Caco-2 (cell line): ENCODE data around the gene GNPTAB. TPM values are rescaled to one million over a fixed set of nuclear protein-coding genes. Genes with fewer than 3 reads are reported as not detected.

Experiments used
- BruUV-seq: library from RNA; stranded (reverse); fragments of 400-500 nt; replicated peaks from 2 replicates; lab custom pipeline; 2021; lab: Mats Ljungman, UMichigan
- CTCF ChIA-PET: fragments of 300-600 bp; sonication (Branson Sonifier 250); formaldehyde crosslinking; loops from one replicate; lab custom pipeline; 2022; ENCODE audit warnings: antibody characterized with exemption; lab: Charles Lee
- POLR2A ChIA-PET: fragments of 300-600 bp; sonication (Branson Sonifier 250); formaldehyde crosslinking; loops from one replicate; lab custom pipeline; 2022; ENCODE audit warnings: antibody characterized with exemption; lab: Charles Lee
- DNase-seq, 2 experiments: peaks; one replicate each; pipeline versions ENCODE4 v3.0.0 to v3.0.0-alpha.2; 2020 to 2022
- H3K27me3 ChIP-seq: replicated peaks from 2 replicates; pipeline ENCODE4 v1.6.0; 2011; ENCODE audit warnings: low read length; ENCODE audit not compliant: control insufficient read depth, insufficient read depth
- H3K36me3 ChIP-seq: 2 replicates; pipeline ENCODE4 v1.5.1; 2011; ENCODE audit warnings: low read length; ENCODE audit not compliant: control insufficient read depth, insufficient read depth
- H3K4me1 ChIP-seq: fragments of 250-450 bp; sonication (Bioruptor Pico); 2 replicates; pipeline ENCODE4 v1.5.1; 2020; ENCODE audit warnings: mild to moderate bottlenecking
- H3K4me3 ChIP-seq: 2 replicates; pipeline ENCODE4 v1.5.1; 2011; ENCODE audit warnings: low read depth, mild to moderate bottlenecking, control low read depth, low read length
- H3K9me3 ChIP-seq: fragments of 250-450 bp; sonication (Bioruptor Pico); 2 replicates; pipeline ENCODE4 v1.5.1; 2020; ENCODE audit warnings: mild to moderate bottlenecking, moderate library complexity
- H3K27ac Mint-ChIP-seq: one replicate; pipeline ENCODE4 v1.8.0; 2022; ENCODE audit warnings: mixed read lengths; ENCODE audit not compliant: unreplicated experiment
- H3K27me3 Mint-ChIP-seq: one replicate; pipeline ENCODE4 v1.8.0; 2022; ENCODE audit warnings: mixed read lengths; ENCODE audit not compliant: insufficient read depth, unreplicated experiment
- H3K36me3 Mint-ChIP-seq: one replicate; pipeline ENCODE4 v1.8.0; 2022; ENCODE audit warnings: mild to moderate bottlenecking, mixed read lengths; ENCODE audit not compliant: insufficient read depth, unreplicated experiment
- H3K4me1 Mint-ChIP-seq: one replicate; pipeline ENCODE4 v1.8.0; 2022; ENCODE audit warnings: low read depth, mixed read lengths; ENCODE audit not compliant: unreplicated experiment
- H3K4me3 Mint-ChIP-seq: one replicate; pipeline ENCODE4 v1.8.0; 2022; ENCODE audit warnings: mild to moderate bottlenecking, moderate library complexity, mixed read lengths; ENCODE audit not compliant: unreplicated experiment
- H3K9me3 Mint-ChIP-seq: one replicate; pipeline ENCODE4 v1.8.0; 2022; ENCODE audit warnings: mixed read lengths; ENCODE audit not compliant: unreplicated experiment
- intact Hi-C: fragments of 100-400 bp; cut with micrococcal nuclease; formaldehyde crosslinking; loops from one replicate; pipeline ENCODE4 v1.10.0; 2022; ENCODE audit not compliant: unreplicated experiment
- total RNA-seq: library from RNA; stranded (reverse); gene quantifications from 2 replicates; pipeline ENCODE4 v1.2.3, GENCODE V29; 2022
- TF ChIP-seq, protein P1 (sequence below), 2 experiments: fragments of 200-600 bp in 1 of 2; IDR thresholded peaks; 1 replicate in 1 of 2; 2 replicates in 1 of 2; pipeline versions ENCODE4 v1.5.1 to v1.8.0; 2011 to 2022; ENCODE audit warnings: antibody characterized with exemption in 1 of 2, control low read depth in 1 of 2, inconsistent platforms in 1 of 2, low read depth in 1 of 2, low read length in 1 of 2, mild to moderate bottlenecking in 1 of 2, moderate library complexity in 1 of 2; ENCODE audit not compliant: insufficient read depth in 1 of 2, severe bottlenecking in 1 of 2, unreplicated experiment in 1 of 2

Gene GNPTAB
- total RNA-seq, 1 experiment from 2014 or later: 39.1 TPM

GRCh38 chr12:101750152-101750551 lies 80.6 kb downstream of the GNPTAB start:
- Mint-ChIP-seq H3K4me3 (no peak overlapping the region), H3K4me1 (no peaks in the 10 kb centered on the region), H3K9me3 (no peaks in the 10 kb centered on the region), H3K27me3 (no peaks in the 10 kb centered on the region), H3K27ac (no peak overlapping the region), H3K36me3 (peaks cover 37% of the 10 kb centered on the region)
- DNase-seq: no peak
- intact Hi-C loops: no loop called here
- TF ChIP-seq, protein P1, sequence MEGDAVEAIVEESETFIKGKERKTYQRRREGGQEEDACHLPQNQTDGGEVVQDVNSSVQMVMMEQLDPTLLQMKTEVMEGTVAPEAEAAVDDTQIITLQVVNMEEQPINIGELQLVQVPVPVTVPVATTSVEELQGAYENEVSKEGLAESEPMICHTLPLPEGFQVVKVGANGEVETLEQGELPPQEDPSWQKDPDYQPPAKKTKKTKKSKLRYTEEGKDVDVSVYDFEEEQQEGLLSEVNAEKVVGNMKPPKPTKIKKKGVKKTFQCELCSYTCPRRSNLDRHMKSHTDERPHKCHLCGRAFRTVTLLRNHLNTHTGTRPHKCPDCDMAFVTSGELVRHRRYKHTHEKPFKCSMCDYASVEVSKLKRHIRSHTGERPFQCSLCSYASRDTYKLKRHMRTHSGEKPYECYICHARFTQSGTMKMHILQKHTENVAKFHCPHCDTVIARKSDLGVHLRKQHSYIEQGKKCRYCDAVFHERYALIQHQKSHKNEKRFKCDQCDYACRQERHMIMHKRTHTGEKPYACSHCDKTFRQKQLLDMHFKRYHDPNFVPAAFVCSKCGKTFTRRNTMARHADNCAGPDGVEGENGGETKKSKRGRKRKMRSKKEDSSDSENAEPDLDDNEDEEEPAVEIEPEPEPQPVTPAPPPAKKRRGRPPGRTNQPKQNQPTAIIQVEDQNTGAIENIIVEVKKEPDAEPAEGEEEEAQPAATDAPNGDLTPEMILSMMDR (IDR thresholded peaks at IDR 0.05; ENCODE audit: insufficient read depth in 1 of 2, low read depth in 1 of 2, low read length in 1 of 2, severe bottlenecking in 1 of 2, unreplicated experiment in 1 of 2): no peak
- H3K4me1 ChIP-seq: no peaks in the 10 kb centered on the region
- POLR2A ChIA-PET: no interaction called here
- BruUV-seq: no TSS peak
- no peak overlapping the region for H3K4me3 ChIP-seq
- 0 out of 2 replicates have a peak, but pooled peaks cover under 1% of the 10 kb centered on the region for H3K9me3 ChIP-seq
- H3K36me3 ChIP-seq: peaks cover 1% of the 10 kb centered on the region; the same call in 1 of the 2 replicates
- no peaks in the 10 kb centered on the region for H3K27me3 ChIP-seq
- CTCF ChIA-PET: no interaction called here

- ChIA-PET CTCF (no interaction called here), POLR2A (no interaction called here)
- no peaks in the 10 kb centered on the region for H3K4me1 Mint-ChIP-seq
- H3K4me3 Mint-ChIP-seq: no peak overlapping the region
- H3K36me3 ChIP-seq: peaks cover 1% of the 10 kb centered on the region; the same call in 1 of the 2 replicates
- H3K36me3 Mint-ChIP-seq: peaks cover 38% of the 10 kb centered on the region
- H3K4me1 ChIP-seq: no peaks in the 10 kb centered on the region
- BruUV-seq: no TSS peak
- 0 out of 2 replicates have a peak, but pooled peaks cover 3% of the 10 kb centered on the region for H3K9me3 ChIP-seq
- no peaks in the 10 kb centered on the region for H3K27me3 Mint-ChIP-seq
- TF ChIP-seq, protein P1 (IDR thresholded peaks at IDR 0.05; ENCODE audit: insufficient read depth in 1 of 2, low read depth in 1 of 2, low read length in 1 of 2, severe bottlenecking in 1 of 2, unreplicated experiment in 1 of 2): no peak
- no peaks in the 10 kb centered on the region for H3K9me3 Mint-ChIP-seq
- no peak for DNase-seq
- H3K4me3 ChIP-seq: no peak overlapping the region
- H3K27me3 ChIP-seq: no peaks in the 10 kb centered on the region
- intact Hi-C loops: no loop called here
- no peak overlapping the region for H3K27ac Mint-ChIP-seq
Measured at GRCh38 chr12:101749657-101750056, 81.1 kb downstream of the GNPTAB start.

DNA sequence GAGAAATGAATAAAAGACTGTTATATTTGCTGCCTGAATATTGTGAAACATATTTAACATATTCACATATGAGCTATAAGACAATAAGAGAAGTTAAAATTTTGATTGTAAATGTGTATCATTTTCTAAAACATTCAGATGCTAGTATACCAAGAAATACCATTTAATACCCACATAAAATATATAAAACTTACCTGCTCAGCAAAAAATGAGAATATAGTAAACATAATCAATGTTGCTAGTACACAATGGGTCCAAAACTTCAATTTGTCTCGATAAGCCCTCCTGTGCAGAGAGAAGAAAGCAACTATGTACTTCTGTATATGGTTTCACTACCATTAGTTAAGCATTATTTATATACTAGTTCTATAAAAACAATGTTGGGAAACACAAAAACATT lies 81.9 kb downstream of the GNPTAB start:
- Mint-ChIP-seq H3K9me3 (no peaks in the 10 kb centered on the region), H3K4me1 (no peaks in the 10 kb centered on the region), H3K27ac (no peak overlapping the region), H3K27me3 (no peaks in the 10 kb centered on the region), H3K36me3 (peaks cover 34% of the 10 kb centered on the region), H3K4me3 (no peak overlapping the region)
- no peak for DNase-seq
- Histone ChIP-seq H3K36me3 (peaks cover 1% of the 10 kb centered on the region; the same call in 1 of the 2 replicates), H3K4me1 (no peaks in the 10 kb centered on the region), H3K4me3 (no peak overlapping the region), H3K27me3 (no peaks in the 10 kb centered on the region), H3K9me3 (0 out of 2 replicates have a peak, but pooled peaks cover 3% of the 10 kb centered on the region)
- ChIA-PET POLR2A (no interaction called here), CTCF (no interaction called here)
- no TSS peak for BruUV-seq
- TF ChIP-seq, protein P1 (IDR thresholded peaks at IDR 0.05; ENCODE audit: insufficient read depth in 1 of 2, low read depth in 1 of 2, low read length in 1 of 2, severe bottlenecking in 1 of 2, unreplicated experiment in 1 of 2): no peak
- intact Hi-C loops: no loop called here
